Kidney epithelial cell (primary cell): ENCODE measurements around the gene BZW2. TPM values are rescaled to one million over a fixed set of nuclear protein-coding genes. Genes with fewer than 3 reads are reported as not detected.
A peak's percentile ranks its signal among the peaks of the same experiment; 100 is the strongest.

Experiments
- DNase-seq: peaks from one replicate; pipeline ENCODE4 v3.0.0-alpha.2; 2010; ENCODE audit warnings: low read depth
- H3K27me3 ChIP-seq: 2 replicates; pipeline ENCODE4 v1.6.0; 2011; ENCODE audit warnings: low read length; ENCODE audit not compliant: control insufficient read depth, insufficient read depth
- H3K36me3 ChIP-seq: 2 replicates; pipeline ENCODE4 v1.5.1; 2011; ENCODE audit warnings: low read length; ENCODE audit not compliant: control insufficient read depth, insufficient read depth
- H3K4me3 ChIP-seq: 2 replicates; pipeline ENCODE4 v1.5.1; 2011; ENCODE audit warnings: low read depth, mild to moderate bottlenecking, control low read depth, low read length
- CTCF ChIP-seq: IDR thresholded peaks from 2 replicates; pipeline ENCODE4 v1.5.1; 2011; ENCODE audit warnings: mild to moderate bottlenecking, moderate library complexity, low read length, control low read depth, inconsistent platforms; ENCODE audit not compliant: insufficient read depth, poor library complexity, severe bottlenecking
- total RNA-seq: library from RNA; depleted of rRNA; stranded (reverse); fragments of >200 nt; gene quantifications from 2 replicates; pipeline ENCODE4 v1.2.3, GENCODE V29; 2015

Gene BZW2
- total RNA-seq, 1 donor from 2014 or later: 62.2 TPM

GRCh38 chr7:16647435-16647960 is 1.5 kb downstream of the BZW2 start:
- TF ChIP-seq CTCF: no peak
- no peak for DNase-seq
- H3K27me3 ChIP-seq: no peaks in the 10 kb centered on the region
- H3K4me3 ChIP-seq: peak overlapping the region; percentile 84
- no peaks in the 10 kb centered on the region for H3K36me3 ChIP-seq

- H3K36me3 ChIP-seq: no peaks in the 10 kb centered on the region
- TF ChIP-seq CTCF: no peak
- no peak overlapping the region for H3K4me3 ChIP-seq
- DNase-seq: no peak
- no peaks in the 10 kb centered on the region for H3K27me3 ChIP-seq
Measured at GRCh38 chr7:16648551-16648950, 2.6 kb downstream of the BZW2 start.

GRCh38 chr7:16649196-16649595 is 3.2 kb downstream of the BZW2 start:
- Histone ChIP-seq H3K27me3 (no peaks in the 10 kb centered on the region), H3K4me3 (no peak overlapping the region), H3K36me3 (no peaks in the 10 kb centered on the region)
- no peak for TF ChIP-seq CTCF
- DNase-seq: no peak

GRCh38 chr7:16650266-16650665 is 4.3 kb downstream of the BZW2 start:
- TF ChIP-seq CTCF: no peak
- Histone ChIP-seq H3K4me3 (no peak overlapping the region), H3K36me3 (no peaks in the 10 kb centered on the region), H3K27me3 (no peaks in the 10 kb centered on the region)
- no peak for DNase-seq

- DNase-seq: no peak
Measured at GRCh38 chr7:16651396-16652239, 5.6 kb downstream of the BZW2 start.

More at GRCh38 chr7:16651396-16652239, 5.6 kb downstream of the BZW2 start:
- TF ChIP-seq CTCF: no peak
- H3K36me3 ChIP-seq: no peaks in the 10 kb centered on the region
- no peaks in the 10 kb centered on the region for H3K27me3 ChIP-seq
- H3K4me3 ChIP-seq: no peak overlapping the region
